ENCODE measurements around the gene RASAL3. TPM values are rescaled to one million over a fixed set of nuclear protein-coding genes. Genes with fewer than 3 reads are reported as not detected.
"Not testable (repeated sequence)": the region's sequence is repeated elsewhere in the genome, so short reads cannot be mapped to it uniquely, and the experiment has no call there.

RASAL3 gene
- total and polyA plus RNA-seq, 7 donors, result 0.60 to 20.3 (median 1.5) TPM

GRCh38 chr19:15417699-15418098 lies 46.6 kb downstream of the RASAL3 start:
- DNase-seq, result no peak
- Histone ChIP-seq H3K9me3 (no peaks in the 10 kb centered on the region), H3K27ac (peak overlapping the region; percentile 85 to 94 (median 90)), H3K4me1 (peaks cover 0 to 59% (median 53%) of the 10 kb centered on the region in 4 donors), H3K36me3 (peaks cover 3 to 21% (median 6%) of the 10 kb centered on the region in 4 donors), H3K4me3 (peak overlapping the region; percentile 73 to 81 (median 78)), H3K27me3 (no peaks in the 10 kb centered on the region)
- intact Hi-C loops (cut with DNase I), result loop anchor here (1.0 to 5.0 kb wide), 3 partner anchors 31 to 85 kb away; partner anchors contain the start of genes AKAP8, BRD4 and WIZ
- TF ChIP-seq EP300 (IDR thresholded peaks at IDR 0.05) (no peak), POLR2AphosphoS5 (IDR thresholded peaks at IDR 0.05) (no peak), CTCF (IDR thresholded peaks at IDR 0.05) (no peak), POLR2A (IDR thresholded peaks at IDR 0.05) (no peak)
- WGBS, 2 donors, result 5 to 18% methylated on average over 9 of the region's 9 CpGs

- WGBS, 2 donors, result 73 to 81% methylated on average over 4 of the region's 4 CpGs
- no peak for TF ChIP-seq EP300 (IDR thresholded peaks at IDR 0.05)
- no peak for TF ChIP-seq CTCF (IDR thresholded peaks at IDR 0.05)
- no peak for TF ChIP-seq POLR2A (IDR thresholded peaks at IDR 0.05)
- no peak for TF ChIP-seq POLR2AphosphoS5 (IDR thresholded peaks at IDR 0.05)
- no peaks in the 10 kb centered on the region for H3K9me3 ChIP-seq
- H3K27me3 ChIP-seq, result no peaks in the 10 kb centered on the region
- H3K36me3 ChIP-seq, result peaks cover 0 to 33% (median 3%) of the 10 kb centered on the region in 4 donors
- peak overlapping the region; percentile 34 to 65 (median 50) for H3K27ac ChIP-seq
- H3K4me1 ChIP-seq, result peaks cover 0 to 88% (median 85%) of the 10 kb centered on the region in 4 donors
- no peak for DNase-seq
- H3K4me3 ChIP-seq, result no peak overlapping the region
- intact Hi-C loops (cut with DNase I), result no loop called here
Measured at GRCh38 chr19:15412832-15413231, 51.5 kb downstream of the RASAL3 start.

GRCh38 chr19:15411351-15411750 lies 53.0 kb downstream of the RASAL3 start:
- not testable (repeated sequence) for DNase-seq

GRCh38 chr19:15404780-15405211 lies 59.5 kb downstream of the RASAL3 start:
- 58 to 73% methylated on average over 3 of the region's 3 CpGs for WGBS, 2 donors
- Histone ChIP-seq H3K4me1 (peaks cover 0 to 92% (median 86%) of the 10 kb centered on the region in 4 donors), H3K36me3 (peaks cover 19 to 49% (median 20%) of the 10 kb centered on the region in 4 donors), H3K27ac (peak overlapping the region; percentile 64 to 92 (median 87)), H3K4me3 (peak overlapping the region in 1 of 4 donors; percentile 8), H3K9me3 (no peaks in the 10 kb centered on the region), H3K27me3 (no peaks in the 10 kb centered on the region)
- intact Hi-C loops (cut with DNase I), result no loop called here
- no peak for TF ChIP-seq POLR2AphosphoS5 (IDR thresholded peaks at IDR 0.05)
- TF ChIP-seq EP300 (IDR thresholded peaks at IDR 0.05), result no peak
- no peak for TF ChIP-seq CTCF (IDR thresholded peaks at IDR 0.05)
- no peak for TF ChIP-seq POLR2A (IDR thresholded peaks at IDR 0.05)
- peak; percentile 63 for DNase-seq

More at GRCh38 chr19:15411351-15411750, 53.0 kb downstream of the RASAL3 start:
- Histone ChIP-seq H3K27ac (peak overlapping the region in 3 of 4 donors; percentile 34 to 39 (median 37)), H3K36me3 (peaks cover 0 to 37% (median 3%) of the 10 kb centered on the region in 4 donors), H3K4me1 (peaks cover 0 to 87% (median 81%) of the 10 kb centered on the region in 4 donors)
- H3K9me3 ChIP-seq; intact Hi-C loops (cut with DNase I); H3K27me3 ChIP-seq; H3K4me3 ChIP-seq: not testable (repeated sequence)
- WGBS, 2 donors, result 87 to 88% methylated on average over 2 of the region's 2 CpGs

- Histone ChIP-seq H3K27ac (peak overlapping the region; percentile 64 to 92 (median 87)), H3K4me1 (peaks cover 0 to 86% (median 82%) of the 10 kb centered on the region in 4 donors), H3K9me3 (no peaks in the 10 kb centered on the region), H3K27me3 (no peaks in the 10 kb centered on the region), H3K4me3 (peak overlapping the region in 3 of 4 donors; percentile 8 to 31 (median 20)), H3K36me3 (peaks cover 24 to 49% (median 26%) of the 10 kb centered on the region in 4 donors)
- TF ChIP-seq CTCF (IDR thresholded peaks at IDR 0.05), result no peak
- TF ChIP-seq POLR2AphosphoS5 (IDR thresholded peaks at IDR 0.05), result peak; percentile 23 to 62 (median 52)
- peak in 1 of 4 donors; percentile 22 for TF ChIP-seq EP300 (IDR thresholded peaks at IDR 0.05)
- WGBS, 2 donors, result 83 to 93% methylated on average over 7 of the region's 7 CpGs
- intact Hi-C loops (cut with DNase I), result no loop called here
- DNase-seq, result peak; percentile 84
Measured at GRCh38 chr19:15404097-15404779, 60.1 kb downstream of the RASAL3 start.
